ENCODE measurements around the gene ZNG1A.
A peak's percentile ranks its signal among the peaks of the same experiment; 100 is the strongest.
"Not testable (repeated sequence)": the region's sequence is repeated elsewhere in the genome, so short reads cannot be mapped to it uniquely, and the experiment has no call there.

Gene ZNG1A

GRCh38 chr9:178970-179383 is at the start of gene ZNG1A:
Gene ZNG1A (minus strand): TSS chr9:179056. CDS start chr9:178969, 87 bp downstream.
- Histone ChIP-seq H3K4me3 (ENCODE audit: low read length) (peak within 1 kb of the TSS; percentile 48), H3K9ac (ENCODE audit: low read length) (peak within 1 kb of the TSS; percentile 28)
- not testable (repeated sequence) for H3K27me3 ChIP-seq (ENCODE audit: control insufficient read depth, insufficient read depth, low read length); H3K9me3 ChIP-seq (ENCODE audit: control insufficient read depth, low read depth, low read length); H3K27ac ChIP-seq (ENCODE audit: low read length); H3K36me3 ChIP-seq (ENCODE audit: control insufficient read depth, low read depth, low read length); H3K4me1 ChIP-seq (ENCODE audit: control insufficient read depth, low read depth, low read length)

GRCh38 chr9:227860-228259 is 49.0 kb upstream of the ZNG1A start:
- no peaks in the 10 kb centered on the region for H3K9me3 ChIP-seq (ENCODE audit: control insufficient read depth, low read depth, low read length)
- H3K27me3 ChIP-seq (ENCODE audit: control insufficient read depth, insufficient read depth, low read length): no peaks in the 10 kb centered on the region

GRCh38 chr9:224582-225520 is 46.0 kb upstream of the ZNG1A start:
- Histone ChIP-seq H3K4me1 (ENCODE audit: control insufficient read depth, low read depth, low read length) (no peaks in the 10 kb centered on the region), H3K27ac (ENCODE audit: low read length) (no peak overlapping the region), H3K4me3 (ENCODE audit: low read length) (no peak overlapping the region)

More at GRCh38 chr9:227860-228259, 49.0 kb upstream of the ZNG1A start:
- Histone ChIP-seq H3K4me1 (ENCODE audit: control insufficient read depth, low read depth, low read length) (no peaks in the 10 kb centered on the region), H3K36me3 (ENCODE audit: control insufficient read depth, low read depth, low read length) (no peaks in the 10 kb centered on the region), H3K27ac (ENCODE audit: low read length) (no peak overlapping the region), H3K4me3 (ENCODE audit: low read length) (no peak overlapping the region), H3K9ac (ENCODE audit: low read length) (no peak overlapping the region)

GRCh38 chr9:224026-224425 is 45.2 kb upstream of the ZNG1A start:
- Histone ChIP-seq H3K9me3 (ENCODE audit: control insufficient read depth, low read depth, low read length) (no peaks in the 10 kb centered on the region), H3K4me1 (ENCODE audit: control insufficient read depth, low read depth, low read length) (no peaks in the 10 kb centered on the region), H3K36me3 (ENCODE audit: control insufficient read depth, low read depth, low read length) (no peaks in the 10 kb centered on the region), H3K4me3 (ENCODE audit: low read length) (no peak overlapping the region), H3K9ac (ENCODE audit: low read length) (no peak overlapping the region), H3K27me3 (ENCODE audit: control insufficient read depth, insufficient read depth, low read length) (no peaks in the 10 kb centered on the region), H3K27ac (ENCODE audit: low read length) (no peak overlapping the region)

More at GRCh38 chr9:224582-225520, 46.0 kb upstream of the ZNG1A start:
- H3K9me3 ChIP-seq (ENCODE audit: control insufficient read depth, low read depth, low read length): no peaks in the 10 kb centered on the region
- H3K9ac ChIP-seq (ENCODE audit: low read length): no peak overlapping the region
- H3K27me3 ChIP-seq (ENCODE audit: control insufficient read depth, insufficient read depth, low read length): no peaks in the 10 kb centered on the region
- H3K36me3 ChIP-seq (ENCODE audit: control insufficient read depth, low read depth, low read length): no peaks in the 10 kb centered on the region

- Histone ChIP-seq H3K36me3 (ENCODE audit: control insufficient read depth, low read depth, low read length) (no peaks in the 10 kb centered on the region), H3K4me1 (ENCODE audit: control insufficient read depth, low read depth, low read length) (no peaks in the 10 kb centered on the region), H3K27ac (ENCODE audit: low read length) (no peak overlapping the region), H3K27me3 (ENCODE audit: control insufficient read depth, insufficient read depth, low read length) (no peaks in the 10 kb centered on the region), H3K9ac (ENCODE audit: low read length) (no peak overlapping the region), H3K9me3 (ENCODE audit: control insufficient read depth, low read depth, low read length) (no peaks in the 10 kb centered on the region), H3K4me3 (ENCODE audit: low read length) (no peak overlapping the region)
Observed at GRCh38 chr9:223152-223551, 44.3 kb upstream of the ZNG1A start.

- Histone ChIP-seq H3K36me3 (ENCODE audit: control insufficient read depth, low read depth, low read length) (no peaks in the 10 kb centered on the region), H3K4me3 (ENCODE audit: low read length) (no peak overlapping the region), H3K9me3 (ENCODE audit: control insufficient read depth, low read depth, low read length) (no peaks in the 10 kb centered on the region), H3K27ac (ENCODE audit: low read length) (no peak overlapping the region), H3K27me3 (ENCODE audit: control insufficient read depth, insufficient read depth, low read length) (no peaks in the 10 kb centered on the region), H3K4me1 (ENCODE audit: control insufficient read depth, low read depth, low read length) (no peaks in the 10 kb centered on the region), H3K9ac (ENCODE audit: low read length) (no peak overlapping the region)
Observed at GRCh38 chr9:221989-222776, 43.3 kb upstream of the ZNG1A start.

- Histone ChIP-seq H3K27ac (ENCODE audit: low read length) (no peak overlapping the region), H3K36me3 (ENCODE audit: control insufficient read depth, low read depth, low read length) (no peaks in the 10 kb centered on the region), H3K4me3 (ENCODE audit: low read length) (no peak overlapping the region), H3K9me3 (ENCODE audit: control insufficient read depth, low read depth, low read length) (no peaks in the 10 kb centered on the region), H3K27me3 (ENCODE audit: control insufficient read depth, insufficient read depth, low read length) (peaks cover 20% of the 10 kb centered on the region), H3K9ac (ENCODE audit: low read length) (no peak overlapping the region), H3K4me1 (ENCODE audit: control insufficient read depth, low read depth, low read length) (peaks cover 3% of the 10 kb centered on the region)
Observed at GRCh38 chr9:219670-220365, 41.0 kb upstream of the ZNG1A start.

GRCh38 chr9:219036-219435 is 40.2 kb upstream of the ZNG1A start:
- not testable (repeated sequence) for H3K9ac ChIP-seq (ENCODE audit: low read length); H3K4me3 ChIP-seq (ENCODE audit: low read length); H3K4me1 ChIP-seq (ENCODE audit: control insufficient read depth, low read depth, low read length); H3K36me3 ChIP-seq (ENCODE audit: control insufficient read depth, low read depth, low read length); H3K9me3 ChIP-seq (ENCODE audit: control insufficient read depth, low read depth, low read length); H3K27ac ChIP-seq (ENCODE audit: low read length)
- H3K27me3 ChIP-seq (ENCODE audit: control insufficient read depth, insufficient read depth, low read length): peaks cover 25% of the 10 kb centered on the region

GRCh38 chr9:217950-218349 is 39.1 kb upstream of the ZNG1A start:
- Histone ChIP-seq H3K27me3 (ENCODE audit: control insufficient read depth, insufficient read depth, low read length) (peaks cover 36% of the 10 kb centered on the region), H3K36me3 (ENCODE audit: control insufficient read depth, low read depth, low read length) (no peaks in the 10 kb centered on the region), H3K4me3 (ENCODE audit: low read length) (no peak overlapping the region), H3K4me1 (ENCODE audit: control insufficient read depth, low read depth, low read length) (peaks cover 3% of the 10 kb centered on the region), H3K9ac (ENCODE audit: low read length) (no peak overlapping the region), H3K9me3 (ENCODE audit: control insufficient read depth, low read depth, low read length) (no peaks in the 10 kb centered on the region), H3K27ac (ENCODE audit: low read length) (no peak overlapping the region)

GRCh38 chr9:216866-217265 is 38.0 kb upstream of the ZNG1A start:
- no peak overlapping the region for H3K9ac ChIP-seq (ENCODE audit: low read length)
- H3K9me3 ChIP-seq (ENCODE audit: control insufficient read depth, low read depth, low read length): no peaks in the 10 kb centered on the region
- H3K36me3 ChIP-seq (ENCODE audit: control insufficient read depth, low read depth, low read length): no peaks in the 10 kb centered on the region
- peaks cover 45% of the 10 kb centered on the region for H3K27me3 ChIP-seq (ENCODE audit: control insufficient read depth, insufficient read depth, low read length)
- no peak overlapping the region for H3K4me3 ChIP-seq (ENCODE audit: low read length)
- H3K27ac ChIP-seq (ENCODE audit: low read length): no peak overlapping the region
- H3K4me1 ChIP-seq (ENCODE audit: control insufficient read depth, low read depth, low read length): peaks cover 3% of the 10 kb centered on the region

GRCh38 chr9:215631-216155 is 36.8 kb upstream of the ZNG1A start:
- Histone ChIP-seq H3K9ac (ENCODE audit: low read length) (no peak overlapping the region), H3K4me1 (ENCODE audit: control insufficient read depth, low read depth, low read length) (peaks cover 3% of the 10 kb centered on the region), H3K27ac (ENCODE audit: low read length) (no peak overlapping the region), H3K9me3 (ENCODE audit: control insufficient read depth, low read depth, low read length) (no peaks in the 10 kb centered on the region), H3K36me3 (ENCODE audit: control insufficient read depth, low read depth, low read length) (no peaks in the 10 kb centered on the region), H3K27me3 (ENCODE audit: control insufficient read depth, insufficient read depth, low read length) (peaks cover 50% of the 10 kb centered on the region), H3K4me3 (ENCODE audit: low read length) (peak overlapping the region; percentile 67)
